ENCODE results near the gene TMEM147. TPM values are rescaled to one million over a fixed set of nuclear protein-coding genes. Genes with fewer than 3 reads are reported as not detected.

The TMEM147 gene
- total RNA-seq, 1 donor from 2014 or later, result 69.3 TPM

- H3K27ac Mint-ChIP-seq (ENCODE audit: unreplicated experiment), result no peak overlapping the region
- H3K27me3 Mint-ChIP-seq (ENCODE audit: low read depth, unreplicated experiment), result no peaks in the 10 kb centered on the region
- no peak overlapping the region for H3K27ac ChIP-seq (ENCODE audit: low read depth, low read length)
- no peak overlapping the region for H2AFZ ChIP-seq (ENCODE audit: low read depth, low read length)
- FAIRE-seq (no peak), DNase-seq (ENCODE audit: low read depth) (no peak)
- peaks cover 15% of the 10 kb centered on the region for H3K4me1 ChIP-seq (ENCODE audit: insufficient read depth, low read length)
- H3K9me3 ChIP-seq (ENCODE audit: insufficient read depth, low read depth, low read length), result no peaks in the 10 kb centered on the region
- H3K27me3 ChIP-seq (ENCODE audit: insufficient read depth, low read length), result no peaks in the 10 kb centered on the region
- H4K20me1 ChIP-seq (ENCODE audit: insufficient read depth, low read length), result peaks cover 4% of the 10 kb centered on the region
- H3K36me3 ChIP-seq (ENCODE audit: insufficient read depth, low read length), result no peaks in the 10 kb centered on the region
- no peak overlapping the region for H3K9ac ChIP-seq (ENCODE audit: low read length)
- peaks cover 8% of the 10 kb centered on the region for H3K4me1 Mint-ChIP-seq (ENCODE audit: low read depth, unreplicated experiment)
- H3K4me3 ChIP-seq (ENCODE audit: insufficient read depth, low read depth, low read length), result no peak overlapping the region
- H3K4me3 Mint-ChIP-seq (ENCODE audit: unreplicated experiment), result peak overlapping the region; percentile 57
- no peak for TF ChIP-seq EZH2 (IDR thresholded peaks at IDR 0.05; ENCODE audit: insufficient read depth, low read length)
- TF ChIP-seq CTCF (IDR thresholded peaks at IDR 0.05; ENCODE audit: insufficient read depth, low read depth, low read length), result no peak
- H3K79me2 ChIP-seq (ENCODE audit: insufficient read depth, low read length), result peaks cover 39% of the 10 kb centered on the region
- H3K36me3 Mint-ChIP-seq (ENCODE audit: low read depth, unreplicated experiment), result peaks cover 23% of the 10 kb centered on the region
- H3K4me2 ChIP-seq (ENCODE audit: low read length), result peak overlapping the region; percentile 98
- H3K9me3 Mint-ChIP-seq (ENCODE audit: unreplicated experiment), result no peaks in the 10 kb centered on the region
These were observed 1.9 kb upstream of the TMEM147 start for GRCh38 chr19:35543280-35544109.

GRCh38 chr19:35544110-35544802 is 1.2 kb upstream of the TMEM147 start:
- H3K4me3 ChIP-seq (ENCODE audit: insufficient read depth, low read depth, low read length), result peak overlapping the region; percentile 88
- peak overlapping the region; percentile 59 for H3K27ac Mint-ChIP-seq (ENCODE audit: unreplicated experiment)
- peaks cover 15% of the 10 kb centered on the region for H3K4me1 ChIP-seq (ENCODE audit: insufficient read depth, low read length)
- no peaks in the 10 kb centered on the region for H3K27me3 Mint-ChIP-seq (ENCODE audit: low read depth, unreplicated experiment)
- no peaks in the 10 kb centered on the region for H3K9me3 Mint-ChIP-seq (ENCODE audit: unreplicated experiment)
- TF ChIP-seq CTCF (IDR thresholded peaks at IDR 0.05; ENCODE audit: insufficient read depth, low read depth, low read length) (no peak), EZH2 (IDR thresholded peaks at IDR 0.05; ENCODE audit: insufficient read depth, low read length) (no peak)
- peak overlapping the region; percentile 88 for H3K27ac ChIP-seq (ENCODE audit: low read depth, low read length)
- no peaks in the 10 kb centered on the region for H3K27me3 ChIP-seq (ENCODE audit: insufficient read depth, low read length)
- peaks cover 12% of the 10 kb centered on the region for H4K20me1 ChIP-seq (ENCODE audit: insufficient read depth, low read length)
- H3K9ac ChIP-seq (ENCODE audit: low read length), result peak overlapping the region; percentile 95
- peaks cover 23% of the 10 kb centered on the region for H3K36me3 Mint-ChIP-seq (ENCODE audit: low read depth, unreplicated experiment)
- no peaks in the 10 kb centered on the region for H3K9me3 ChIP-seq (ENCODE audit: insufficient read depth, low read depth, low read length)
- H3K79me2 ChIP-seq (ENCODE audit: insufficient read depth, low read length), result peaks cover 39% of the 10 kb centered on the region
- peaks cover 8% of the 10 kb centered on the region for H3K4me1 Mint-ChIP-seq (ENCODE audit: low read depth, unreplicated experiment)
- peak overlapping the region; percentile 98 for H3K4me2 ChIP-seq (ENCODE audit: low read length)
- DNase-seq (ENCODE audit: low read depth) (no peak), FAIRE-seq (no peak)
- H2AFZ ChIP-seq (ENCODE audit: low read depth, low read length), result peak overlapping the region; percentile 90
- peak overlapping the region; percentile 90 for H3K4me3 Mint-ChIP-seq (ENCODE audit: unreplicated experiment)
- no peaks in the 10 kb centered on the region for H3K36me3 ChIP-seq (ENCODE audit: insufficient read depth, low read length)
